K562 (cell line): ENCODE results near the gene TJP3. TPM values are rescaled to one million over a fixed set of nuclear protein-coding genes. Genes with fewer than 3 reads are reported as not detected.
A peak's percentile ranks its signal among the peaks of the same experiment; 100 is the strongest.

Experiments
- ATAC-seq: fragments of 200-7000 bp; cut with Tn5 transposase; 3 replicates; pipeline ENCODE4 v1.9.1; 2020; ENCODE audit warnings: moderate library complexity
- BruUV-seq: library from RNA; stranded (reverse); fragments of 400-500 nt; replicated peaks from 2 replicates; lab custom pipeline; 2021; lab: Mats Ljungman, UMichigan
- CTCF ChIA-PET: fragments of 300-600 bp; formaldehyde crosslinking; extraction: SDS; loops from one replicate; lab custom pipeline; 2021; ENCODE audit warnings: low intra/inter-chr PET ratio; lab: Yijun Ruan, JAX
- POLR2A ChIA-PET: fragments of 300-600, 350-650 bp; sonication (Branson Sonifier 250); formaldehyde crosslinking; extraction: SDS; loops from one replicate; lab custom pipeline; 2021; ENCODE audit warnings: antibody characterized with exemption, inconsistent platforms; lab: Yijun Ruan, JAX
- DNase-seq, 4 experiments: peaks; one replicate each; pipeline versions ENCODE4 v3.0.0 to v3.0.0-alpha.2; 2011 to 2018; ENCODE audit warnings: low spot score in 3 of 4, mixed read lengths in 3 of 4; ENCODE audit errors: extremely low read depth in 1 of 4
- FAIRE-seq: peaks from 2 replicates; lab custom pipeline; 2011; peaks lifted over from hg19 to GRCh38; lab: Jason Lieb, UNC
- H2AFZ ChIP-seq: 2 replicates; pipeline ENCODE4 v1.6.0; 2011; ENCODE audit warnings: low read depth, low read length, control low read depth, inconsistent platforms
- H3K27ac ChIP-seq: fragments of 200-600 bp; 3 replicates; pipeline ENCODE4 v1.8.0; 2011; ENCODE audit warnings: low read depth, mild to moderate bottlenecking, control low read depth, inconsistent platforms, low read length, moderate library complexity, mixed read lengths; ENCODE audit errors: extremely low read depth
- H3K27me3 ChIP-seq, 2 experiments: fragments of 300-600 bp in 1 of 2; 2 replicates in 1 of 2; 3 replicates in 1 of 2; pipeline versions ENCODE4 v1.6.0 to v1.8.0; 2011; ENCODE audit warnings: inconsistent platforms in 2 of 2, low read length in 2 of 2, mild to moderate bottlenecking in 1 of 2, mixed read lengths in 1 of 2, moderate library complexity in 1 of 2; ENCODE audit not compliant: control insufficient read depth in 2 of 2, insufficient read depth in 2 of 2
- H3K36me3 ChIP-seq: fragments of 300-600 bp; 3 replicates; pipeline ENCODE4 v1.8.0; 2011; ENCODE audit warnings: mild to moderate bottlenecking, low read length, inconsistent platforms; ENCODE audit not compliant: control insufficient read depth, insufficient read depth
- H3K4me1 ChIP-seq, 2 experiments: fragments of 200-600 bp in 1 of 2; replicated peaks in 1 of 2; 2 replicates in 1 of 2; 3 replicates in 1 of 2; pipeline versions ENCODE4 v1.5.1 to v1.8.0; 2011; ENCODE audit warnings: inconsistent platforms in 2 of 2, low read length in 2 of 2, mild to moderate bottlenecking in 1 of 2, mixed read lengths in 1 of 2, moderate library complexity in 1 of 2; ENCODE audit not compliant: control insufficient read depth in 2 of 2, insufficient read depth in 2 of 2
- H3K4me2 ChIP-seq: 2 replicates; pipeline ENCODE4 v1.6.1; 2011; ENCODE audit warnings: low read length, control low read depth, inconsistent platforms, mixed read lengths; ENCODE audit not compliant: insufficient read depth
- H3K4me3 ChIP-seq: fragments of 200-600 bp; sonication (generic), shearing (Covaris generic); 2 replicates; pipeline ENCODE4 v1.5.1; 2016; ENCODE audit warnings: control low read depth, inconsistent platforms
- H3K79me2 ChIP-seq: fragments of 200-600 bp; 3 replicates; pipeline ENCODE4 v1.8.0; 2011; ENCODE audit warnings: low read length, inconsistent platforms; ENCODE audit not compliant: control insufficient read depth, insufficient read depth
- H3K9ac ChIP-seq, 2 experiments: 2 replicates each; pipeline versions ENCODE4 v1.6.0 to v1.6.1; 2011; ENCODE audit warnings: low read depth in 2 of 2, low read length in 2 of 2, control low read depth in 1 of 2, inconsistent platforms in 1 of 2, mild to moderate bottlenecking in 1 of 2, mixed read lengths in 1 of 2; ENCODE audit not compliant: insufficient read depth in 1 of 2
- H3K9me1 ChIP-seq: one replicate; pipeline ENCODE4 v1.6.0; 2011; ENCODE audit warnings: inconsistent platforms, mild to moderate bottlenecking, low read length, moderate library complexity; ENCODE audit not compliant: control insufficient read depth, insufficient read depth
- H3K9me3 ChIP-seq: replicated peaks from 2 replicates; pipeline ENCODE4 v1.5.1; 2011; ENCODE audit warnings: low read depth, low read length, inconsistent platforms; ENCODE audit not compliant: control insufficient read depth, insufficient read depth
- H4K20me1 ChIP-seq: replicated peaks from 2 replicates; pipeline ENCODE4 v1.6.1; 2011; ENCODE audit warnings: low read length, inconsistent platforms, mixed read lengths; ENCODE audit not compliant: control insufficient read depth, insufficient read depth
- CBX3 ChIP-seq, 2 experiments: IDR thresholded peaks; 1 replicate in 1 of 2; 2 replicates in 1 of 2; pipeline ENCODE4 v1.6.1; 2012; ENCODE audit warnings: inconsistent platforms in 2 of 2, low read length in 2 of 2, borderline replicate concordance in 1 of 2, control low read depth in 1 of 2
- HEY1 ChIP-seq: fragments of 250-450 bp; sonication (Bioruptor Pico); IDR thresholded peaks from 2 replicates; pipeline ENCODE4 v1.5.0; 2020; ENCODE audit warnings: mild to moderate bottlenecking, moderate library complexity, borderline replicate concordance
- SREBF2 ChIP-seq: sonication (generic); formaldehyde crosslinking; IDR thresholded peaks from 2 replicates; pipeline ENCODE4 v1.4.0; 2020; ENCODE audit warnings: mild to moderate bottlenecking, missing genetic modification reagents
- ZBTB40 ChIP-seq, 2 experiments: fragments of 450-650 bp in 1 of 2; sonication (generic) in 1 of 2; formaldehyde crosslinking in 1 of 2; IDR thresholded peaks; 2 replicates each; pipeline versions ENCODE4 v1.7.1 to v1.9.0; 2016 to 2022; ENCODE audit warnings: inconsistent platforms in 1 of 2, mild to moderate bottlenecking in 1 of 2, missing genetic modification reagents in 1 of 2
- ZNF140 ChIP-seq: fragments of 250-450 bp; sonication (Bioruptor Pico); IDR thresholded peaks from 2 replicates; pipeline ENCODE4 v1.8.0; 2021; ENCODE audit warnings: moderate library complexity, mild to moderate bottlenecking, inconsistent platforms
- WGBS: fragments of 100-300 bp; shearing (Covaris generic); methylation state at CpG from one replicate; pipeline ENCODE4 v1.1.6; 2016; ENCODE audit warnings: low coverage, mixed read lengths; ENCODE audit not compliant: insufficient coverage; ENCODE audit errors: missing lambda C conversion rate; 5-methylcytosine and 5-hydroxymethylcytosine counted together
- in situ Hi-C: fragments of 300-500 bp; cut with MboI; formaldehyde crosslinking; loops from 4 replicates; pipeline ENCODE4 v1.15.0; 2018; ENCODE audit warnings: inconsistent platforms, mixed read lengths
- intact Hi-C: fragments of 100-400 bp; cut with micrococcal nuclease; formaldehyde crosslinking; loops from 2 replicates; pipeline ENCODE4 v1.14.2; 2022
- polyA plus RNA-seq, 8 experiments: library from polyadenylated mRNA; depleted of rRNA in 4 of 8; stranded (reverse) in 5 of 8; unstranded in 3 of 8; fragments of >200 nt; fragmentation: Nextera tagmentation in 2 of 8; fragmentation: Illumina TruSeq in 1 of 8; extraction: Ambion mirVana in 2 of 8; extraction: Trizol in 1 of 8; gene quantifications; 2 replicates each; pipeline versions ENCODE4 v1.2.1 to v1.2.3, GENCODE V29; 2011 to 2014; ENCODE audit warnings: inconsistent platforms in 1 of 8, missing spikeins in 1 of 8
- total RNA-seq, 7 experiments: library from RNA; depleted of rRNA in 6 of 7; stranded (reverse); fragments of >200 nt in 6 of 7; fragmentation: Illumina TruSeq in 2 of 7; extraction: Trizol in 2 of 7; gene quantifications; 2 replicates each; pipeline versions ENCODE4 v1.2.1 to v1.2.3, GENCODE V29; 2011 to 2021; ENCODE audit warnings: low replicate concordance in 1 of 7
- TF ChIP-seq, protein P1 (sequence below): sonication (generic); formaldehyde crosslinking; IDR thresholded peaks from 2 replicates; pipeline ENCODE4 v1.8.1; 2023; ENCODE audit warnings: mild to moderate bottlenecking, missing genetic modification reagents
- TF ChIP-seq, protein P2 (sequence below): sonication (generic); formaldehyde crosslinking; IDR thresholded peaks from 2 replicates; pipeline ENCODE4 v1.8.1; 2023; ENCODE audit warnings: mild to moderate bottlenecking, missing genetic modification reagents

Gene TJP3
- total and polyA plus RNA-seq, 9 of the 15 experiments (the other 6 are each of a cell fraction or from before 2014, with no cell fraction given), result 0.11 to 2.4 (median 0.57) TPM; not detected in 1

DNA sequence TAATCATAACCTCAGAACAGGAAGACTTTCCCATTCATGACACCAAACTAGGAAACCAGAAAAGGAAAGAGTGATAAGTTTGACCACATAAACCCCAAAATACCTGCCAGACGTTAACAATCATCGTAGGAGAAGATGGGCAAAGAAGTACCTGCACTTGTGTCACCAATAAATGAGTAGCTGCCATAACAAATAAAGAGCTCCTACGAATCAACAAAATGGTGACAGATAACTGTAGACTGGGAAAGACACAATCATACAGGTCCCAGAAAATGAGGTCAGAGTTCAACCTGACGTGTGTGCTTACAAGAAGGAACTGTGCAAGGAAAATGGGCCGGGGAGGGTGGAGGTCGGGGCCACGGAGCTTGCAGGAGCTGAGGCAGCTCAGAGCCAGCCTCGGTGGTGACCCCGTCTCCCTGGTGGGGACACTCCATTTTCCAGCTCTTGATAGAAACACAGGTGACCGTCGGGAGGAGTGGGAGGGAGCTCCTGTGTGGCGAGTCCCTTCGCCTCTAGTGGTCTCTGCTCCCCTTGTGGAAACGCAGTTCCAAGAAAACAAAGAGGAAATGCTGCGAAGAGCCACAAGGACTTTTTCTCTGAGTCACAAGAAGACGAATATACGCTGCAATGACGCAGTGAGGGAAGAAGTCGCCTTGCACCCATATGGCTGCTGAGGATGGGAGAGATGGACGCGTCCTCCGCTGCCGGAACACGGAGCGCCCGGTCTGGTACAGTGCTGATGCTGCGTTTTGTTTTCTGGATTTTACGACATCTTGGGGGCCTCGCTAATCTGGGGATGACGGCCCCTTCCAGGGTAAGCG, 17.4 kb upstream of the TJP3 start:
- peaks cover 0 to 66% of the 10 kb centered on the region in 2 experiments; a peak in 3 of 5 replicates for H3K4me1 ChIP-seq
- no peak for DNase-seq
- no peak for FAIRE-seq
- no peak overlapping the region for H2AFZ ChIP-seq
- peaks cover 7% of the 10 kb centered on the region; the same call in 1 of the 3 replicates for H3K36me3 ChIP-seq
- no peaks in the 10 kb centered on the region for H3K27me3 ChIP-seq
- peaks cover 6% of the 10 kb centered on the region for H4K20me1 ChIP-seq
- no peaks in the 10 kb centered on the region for H3K9me1 ChIP-seq
- BruUV-seq, result no TSS peak
- POLR2A ChIA-PET, result interaction anchor here (0.6 to 1.7 kb wide), 6 partner anchors 17 to 158 kb away, joined by 3 to 6 read pairs (median 3); no protein-coding TSS in a partner anchor
- no peaks in the 10 kb centered on the region for H3K9me3 ChIP-seq
- CTCF ChIA-PET, result interaction anchor here (1.1 kb wide), 1 partner anchor 20 kb away, joined by 3 read pairs; no protein-coding TSS in a partner anchor
- H3K4me3 ChIP-seq, result no peak overlapping the region
- intact Hi-C loops (no loop called here), in situ Hi-C loops (no loop called here)
- H3K9ac ChIP-seq, result no peak overlapping the region
- WGBS, result 65% methylated on average over 28 of the region's 31 CpGs
- no peak overlapping the region for H3K27ac ChIP-seq
- H3K4me2 ChIP-seq, result no peak overlapping the region
- peaks cover 71% of the 10 kb centered on the region for H3K79me2 ChIP-seq
- ATAC-seq, result no peak
- TF ChIP-seq HEY1 (CRISPR knock-in tag) (no peak), SREBF2 (CRISPR knock-in tag) (no peak), ZBTB40 (IDR thresholded peaks at IDR 0.05) (no peak), ZBTB40 (CRISPR knock-in tag; IDR thresholded peaks at IDR 0.05) (no peak), CBX3 (IDR thresholded peaks at IDR 0.05; ENCODE audit: borderline replicate concordance in 1 of 2, low read length in 2 of 2) (0 out of 3 replicates have a peak, but pooled peaks of 1 of the 2 experiments have one; percentile 10), ZNF140 (CRISPR knock-in tag) (no peak)
- TF ChIP-seq, protein P1, sequence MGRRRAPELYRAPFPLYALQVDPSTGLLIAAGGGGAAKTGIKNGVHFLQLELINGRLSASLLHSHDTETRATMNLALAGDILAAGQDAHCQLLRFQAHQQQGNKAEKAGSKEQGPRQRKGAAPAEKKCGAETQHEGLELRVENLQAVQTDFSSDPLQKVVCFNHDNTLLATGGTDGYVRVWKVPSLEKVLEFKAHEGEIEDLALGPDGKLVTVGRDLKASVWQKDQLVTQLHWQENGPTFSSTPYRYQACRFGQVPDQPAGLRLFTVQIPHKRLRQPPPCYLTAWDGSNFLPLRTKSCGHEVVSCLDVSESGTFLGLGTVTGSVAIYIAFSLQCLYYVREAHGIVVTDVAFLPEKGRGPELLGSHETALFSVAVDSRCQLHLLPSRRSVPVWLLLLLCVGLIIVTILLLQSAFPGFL, result no peak
- TF ChIP-seq, protein P2, sequence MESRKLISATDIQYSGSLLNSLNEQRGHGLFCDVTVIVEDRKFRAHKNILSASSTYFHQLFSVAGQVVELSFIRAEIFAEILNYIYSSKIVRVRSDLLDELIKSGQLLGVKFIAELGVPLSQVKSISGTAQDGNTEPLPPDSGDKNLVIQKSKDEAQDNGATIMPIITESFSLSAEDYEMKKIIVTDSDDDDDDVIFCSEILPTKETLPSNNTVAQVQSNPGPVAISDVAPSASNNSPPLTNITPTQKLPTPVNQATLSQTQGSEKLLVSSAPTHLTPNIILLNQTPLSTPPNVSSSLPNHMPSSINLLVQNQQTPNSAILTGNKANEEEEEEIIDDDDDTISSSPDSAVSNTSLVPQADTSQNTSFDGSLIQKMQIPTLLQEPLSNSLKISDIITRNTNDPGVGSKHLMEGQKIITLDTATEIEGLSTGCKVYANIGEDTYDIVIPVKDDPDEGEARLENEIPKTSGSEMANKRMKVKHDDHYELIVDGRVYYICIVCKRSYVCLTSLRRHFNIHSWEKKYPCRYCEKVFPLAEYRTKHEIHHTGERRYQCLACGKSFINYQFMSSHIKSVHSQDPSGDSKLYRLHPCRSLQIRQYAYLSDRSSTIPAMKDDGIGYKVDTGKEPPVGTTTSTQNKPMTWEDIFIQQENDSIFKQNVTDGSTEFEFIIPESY (CRISPR knock-in tag), result 0 out of 2 replicates have a peak, but pooled peaks have one; percentile 92
